GM21381 (cell line): ENCODE data around the gene KCTD15.

Source experiments
- ATAC-seq: cut with Tn5 transposase; IDR thresholded peaks from one replicate; pipeline ENCODE4 v1.9.1; 2021; ENCODE audit warnings: mild to moderate bottlenecking, moderate library complexity; ENCODE audit not compliant: unreplicated experiment

KCTD15 gene

GRCh38 chr19:33796164-33796875, at the start of gene KCTD15:
Gene KCTD15 (plus strand): TSS chr19:33796870. CDS start chr19:33800455, 3,585 bp downstream.
- no peak for ATAC-seq

GRCh38 chr19:33747273-33747672, 49.4 kb upstream of the KCTD15 start:
- ATAC-seq = no peak

DNA sequence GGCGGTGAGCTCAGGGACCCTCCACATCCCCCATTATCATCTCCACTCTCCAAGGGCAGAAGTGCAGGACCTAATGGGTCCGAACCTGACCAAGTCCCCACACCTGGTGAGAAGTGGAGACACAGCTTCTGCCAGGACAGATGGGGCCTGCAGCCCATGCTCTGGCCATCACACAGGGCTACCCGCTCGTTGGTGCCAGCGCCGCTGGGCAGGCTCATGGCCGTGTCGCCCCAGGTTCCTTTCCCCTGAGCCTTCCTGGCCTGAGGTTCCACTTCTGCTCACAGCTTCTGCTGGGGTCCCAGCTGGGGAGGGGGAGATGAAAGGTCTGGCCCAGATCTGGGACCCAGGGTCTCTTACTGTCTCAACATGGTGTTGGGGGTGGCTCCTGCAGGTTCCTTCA, 48.4 kb upstream of the KCTD15 start:
- no peak for ATAC-seq

- no peak for ATAC-seq
Measured at GRCh38 chr19:33749016-33749415, 47.7 kb upstream of the KCTD15 start.

GRCh38 chr19:33749619-33750175, 47.0 kb upstream of the KCTD15 start:
- ATAC-seq = no peak

GRCh38 chr19:33750587-33751435, 45.9 kb upstream of the KCTD15 start:
- no peak for ATAC-seq

GRCh38 chr19:33751436-33751770, 45.3 kb upstream of the KCTD15 start:
- ATAC-seq = no peak

DNA sequence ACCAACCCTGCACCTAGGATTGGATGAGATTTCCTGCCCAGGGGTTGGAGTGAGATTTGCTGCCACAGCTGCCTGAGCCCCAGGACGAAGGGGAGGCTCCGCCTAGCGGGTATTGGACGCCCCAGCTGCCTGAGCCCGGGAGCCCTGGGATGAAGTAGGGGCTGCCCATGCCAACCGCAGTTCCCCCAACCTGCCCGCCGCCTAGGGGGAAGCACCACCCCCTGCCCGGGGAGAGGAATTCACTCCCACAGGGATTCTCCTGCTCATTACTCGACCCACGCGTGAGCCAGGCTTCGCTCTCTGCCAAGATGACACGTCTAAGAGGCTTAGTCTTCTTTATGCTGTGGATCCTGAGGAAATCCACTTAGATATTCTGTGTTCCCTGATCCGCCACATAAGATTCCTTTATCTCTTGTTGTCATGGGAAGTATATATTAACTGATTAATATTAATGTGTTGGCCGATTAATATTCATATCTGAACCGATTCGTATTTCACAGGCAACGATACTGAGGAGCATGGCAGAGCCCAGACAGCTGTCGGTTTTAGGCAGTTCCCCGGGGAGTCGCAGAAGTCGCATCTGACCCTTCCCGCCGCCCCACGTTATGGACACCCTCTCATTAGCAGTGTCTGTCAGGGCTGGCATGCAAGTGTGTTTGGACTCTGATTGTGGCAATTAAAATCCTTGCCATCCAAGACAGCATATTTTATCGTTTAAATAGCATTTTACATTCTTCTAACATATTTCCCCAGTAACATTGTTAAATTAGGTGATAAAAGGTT, 44.5 kb upstream of the KCTD15 start:
- ATAC-seq = no peak

GRCh38 chr19:33752945-33753344, 43.7 kb upstream of the KCTD15 start:
- no peak for ATAC-seq

DNA sequence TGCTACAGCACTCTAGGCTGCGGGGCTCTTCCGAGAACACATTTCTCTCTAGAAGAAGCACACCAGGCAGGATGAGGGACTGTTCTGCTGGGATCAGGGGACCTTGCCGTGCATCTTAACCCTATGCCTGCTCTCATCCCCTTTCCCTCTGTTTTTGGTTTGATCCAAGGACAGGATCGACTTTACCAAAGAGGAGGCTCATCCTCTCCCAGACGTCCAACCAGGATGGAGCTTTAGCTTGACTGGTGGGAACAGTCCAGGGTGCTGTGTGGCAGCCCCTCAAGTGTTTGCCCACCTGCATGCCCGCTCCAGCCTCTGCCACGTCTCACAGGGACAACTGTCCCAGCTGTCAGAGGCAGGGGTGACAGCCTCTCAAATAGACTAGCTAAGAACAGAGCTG, 42.3 kb upstream of the KCTD15 start:
- ATAC-seq = no peak

DNA sequence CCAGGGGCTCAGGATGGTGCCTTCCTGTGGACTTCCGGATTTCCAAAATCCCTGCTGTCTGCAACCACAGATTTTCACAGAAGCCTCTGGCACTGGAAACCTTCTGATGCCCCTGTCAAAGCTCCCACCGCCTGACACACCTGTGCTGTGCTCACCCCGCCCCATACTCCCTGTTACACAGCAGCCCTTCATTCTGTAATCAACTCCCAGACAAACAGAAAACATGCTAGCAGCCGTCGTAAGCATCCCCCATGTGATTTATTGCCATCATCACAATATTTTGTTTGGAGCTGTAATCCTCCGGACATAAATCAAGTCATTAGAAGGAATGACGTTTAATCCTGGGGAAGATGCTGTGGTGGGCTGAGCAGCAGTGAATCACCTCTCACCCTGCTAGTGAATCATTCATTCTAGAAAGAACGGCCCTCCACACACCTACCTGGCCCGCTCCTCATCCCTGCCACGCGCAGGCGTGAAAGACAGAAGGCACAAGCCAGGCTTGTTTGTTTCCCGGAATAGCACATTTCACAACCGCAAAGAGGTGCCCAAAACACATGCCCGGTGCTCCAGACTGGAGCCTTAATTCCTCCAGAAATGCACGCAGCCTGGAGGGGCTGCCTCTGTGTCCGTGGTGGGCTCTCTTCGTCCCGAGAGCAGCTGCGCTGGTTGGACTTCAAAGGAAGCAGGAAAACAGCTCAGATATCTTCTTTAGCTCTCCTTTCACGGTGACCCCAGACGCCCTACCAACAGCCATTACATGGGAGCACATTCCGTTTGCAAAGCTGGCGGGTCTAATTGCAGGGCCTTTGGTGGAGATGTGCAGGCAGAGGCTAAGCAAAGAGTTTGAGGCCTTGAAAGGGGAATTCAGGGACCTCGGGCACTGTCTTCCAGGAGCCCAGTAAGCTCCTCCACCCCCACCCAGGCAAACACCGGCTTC, 41.3 kb upstream of the KCTD15 start:
- ATAC-seq = no peak

- no peak for ATAC-seq
Measured at GRCh38 chr19:33756177-33756576, 40.5 kb upstream of the KCTD15 start.

DNA sequence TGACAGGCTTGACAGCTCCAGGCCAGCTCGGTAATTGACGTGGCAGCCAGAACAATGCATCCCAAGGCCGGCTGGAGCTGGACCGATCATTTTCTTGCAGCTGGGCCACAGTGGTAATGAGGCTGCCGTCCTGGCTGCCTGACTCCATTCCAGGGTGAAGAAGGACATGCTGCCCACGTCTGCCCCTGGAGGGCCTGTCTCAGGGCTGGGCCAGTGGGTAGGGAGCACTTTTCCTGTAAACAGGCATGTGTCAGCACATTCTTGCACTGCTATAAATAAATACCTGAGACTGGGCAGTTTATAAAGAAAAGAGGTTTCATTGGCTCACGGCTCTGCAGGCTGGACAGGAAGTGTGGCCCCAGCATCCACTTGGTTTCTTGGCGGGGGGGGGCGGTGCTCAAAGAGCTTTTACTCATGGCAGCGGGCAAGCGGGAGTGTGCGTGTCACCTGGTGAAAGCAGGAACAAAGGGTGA, 38.1 kb upstream of the KCTD15 start:
- ATAC-seq = no peak

GRCh38 chr19:33759356-33759755, 37.3 kb upstream of the KCTD15 start:
- no peak for ATAC-seq

DNA sequence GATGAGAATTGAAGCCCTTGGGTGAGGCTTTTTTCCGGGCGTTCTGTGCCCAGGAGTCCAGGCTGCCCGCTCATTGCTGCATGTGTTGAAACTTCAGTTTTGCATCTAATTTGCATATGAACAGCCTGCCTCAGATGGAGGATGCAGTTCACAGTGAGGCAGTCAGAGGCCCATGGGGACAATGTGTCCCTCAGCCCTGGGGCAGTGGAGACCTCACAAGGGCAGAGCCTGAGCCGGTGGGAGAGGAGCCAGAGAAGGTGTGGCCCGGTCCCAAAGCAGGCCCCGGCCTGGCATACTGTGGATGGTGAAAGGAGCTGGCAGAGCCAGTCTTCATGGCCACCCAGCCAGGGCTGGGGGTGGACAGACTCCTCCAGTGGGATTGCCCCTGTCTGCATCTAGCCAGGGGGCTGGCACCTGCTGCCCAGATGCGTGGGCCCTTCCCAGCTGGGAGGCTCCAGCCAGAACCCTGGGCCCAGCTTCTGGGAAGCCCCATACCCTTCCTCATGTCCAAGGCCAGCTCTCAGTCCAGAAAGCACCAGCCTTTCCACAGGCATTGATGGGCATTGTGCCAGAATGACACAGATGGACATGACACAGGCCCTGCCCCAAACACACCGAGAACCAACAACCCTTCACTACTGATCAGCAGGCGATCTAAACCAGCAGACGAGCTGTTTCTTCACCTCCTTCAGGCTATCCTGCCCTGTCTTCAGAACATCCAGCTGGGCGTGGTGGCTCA, 32.9 kb upstream of the KCTD15 start:
- ATAC-seq = no peak

DNA sequence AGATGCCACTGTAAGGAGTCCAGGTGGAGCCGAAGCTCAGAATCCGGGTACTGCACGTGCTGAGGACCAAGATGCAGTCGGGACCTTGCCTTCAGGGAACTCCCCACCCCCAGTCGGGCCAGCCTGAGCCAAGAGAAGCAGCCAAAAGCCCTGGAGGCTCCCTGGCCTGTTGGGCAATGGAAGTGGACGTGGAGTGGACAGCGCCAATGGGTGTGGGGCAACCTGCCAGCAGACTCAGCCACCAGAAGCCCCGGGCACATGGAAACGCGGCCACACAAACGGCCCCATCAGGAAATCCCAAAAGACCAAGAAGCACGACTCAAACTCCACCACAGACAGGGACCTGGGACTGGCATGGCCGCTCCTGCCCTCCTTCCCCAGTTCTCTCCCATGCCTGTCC, 30.0 kb upstream of the KCTD15 start:
- ATAC-seq = no peak

- ATAC-seq = no peak
Measured at GRCh38 chr19:33767898-33768413, 28.7 kb upstream of the KCTD15 start.

GRCh38 chr19:33769208-33769607, 27.5 kb upstream of the KCTD15 start:
- ATAC-seq = no peak

GRCh38 chr19:33770107-33770506, 26.6 kb upstream of the KCTD15 start:
- no peak for ATAC-seq
